ENCODE data around the gene SBSN.

The SBSN gene

GRCh38 chr19:35531291-35531690 is 3.2 kb upstream of the SBSN start:
- no peak for DNase-seq

GRCh38 chr19:35529241-35530218 is 1.4 kb upstream of the SBSN start:
- DNase-seq, result no peak

GRCh38 chr19:35525873-35526272 is 2.2 kb downstream of the SBSN start:
- DNase-seq, result no peak

GRCh38 chr19:35524181-35524837 is 3.8 kb downstream of the SBSN start:
- no peak for DNase-seq

- DNase-seq, result no peak
Measured at GRCh38 chr19:35522745-35523327, 5.3 kb downstream of the SBSN start.

GRCh38 chr19:35521124-35521743 is 6.9 kb downstream of the SBSN start:
- DNase-seq, result no peak

GRCh38 chr19:35519291-35519690 is 8.8 kb downstream of the SBSN start:
- no peak for DNase-seq

GRCh38 chr19:35518313-35518712 is 9.8 kb downstream of the SBSN start:
- DNase-seq, result no peak

GRCh38 chr19:35517342-35517741 is 10.8 kb downstream of the SBSN start:
- DNase-seq, result no peak

- DNase-seq, result no peak
Measured at GRCh38 chr19:35516310-35516709, 11.8 kb downstream of the SBSN start.

- DNase-seq, result no peak
Measured at GRCh38 chr19:35514282-35514809, 13.8 kb downstream of the SBSN start.

GRCh38 chr19:35513628-35514281 is 14.4 kb downstream of the SBSN start, which contains the start of gene DMKN:
Gene DMKN (minus strand): TSS chr19:35513649. CDS start chr19:35513475, 174 bp downstream.
- no peak for DNase-seq

GRCh38 chr19:35512831-35513627 is 15.1 kb downstream of the SBSN start:
- DNase-seq, result no peak

GRCh38 chr19:35511337-35511736 is 16.8 kb downstream of the SBSN start:
- DNase-seq, result no peak

GRCh38 chr19:35510626-35510964 is 17.5 kb downstream of the SBSN start:
- no peak for DNase-seq

GRCh38 chr19:35509861-35510625 is 18.1 kb downstream of the SBSN start:
- DNase-seq, result peak; percentile 85 to 86

- peak; percentile 27 to 37 for DNase-seq
Measured at GRCh38 chr19:35509018-35509652, 19.0 kb downstream of the SBSN start.

GRCh38 chr19:35508129-35508528 is 20.0 kb downstream of the SBSN start:
- DNase-seq, result no peak

GRCh38 chr19:35507561-35507960 is 20.6 kb downstream of the SBSN start:
- DNase-seq, result no peak

GRCh38 chr19:35506011-35506410 is 22.1 kb downstream of the SBSN start:
- no peak for DNase-seq

All from activated T-cell treated with anti-CD3 and anti-CD28 coated beads, Interleukin-2, amount 50 U/mL, for 48 hours (primary cell).